ENCODE measurements around the gene OR2T3. TPM values are rescaled to one million over a fixed set of nuclear protein-coding genes. Genes with fewer than 3 reads are reported as not detected.
"Not testable (repeated sequence)": the region's sequence is repeated elsewhere in the genome, so short reads cannot be mapped to it uniquely, and the experiment has no call there.

OR2T3 gene
- total RNA-seq (ENCODE audit: insufficient read depth, low replicate concordance): not detected

GRCh38 chr1:248473051-248473450 is at the start of gene OR2T3:
Gene OR2T3 (plus strand): TSS chr1:248473351. CDS start chr1:248473351, 0 bp downstream.
- DNase-seq (ENCODE audit: low spot score): not testable (repeated sequence)

GRCh38 chr1:248427526-248428191 is 45.5 kb upstream of the OR2T3 start:
- not testable (repeated sequence) for DNase-seq (ENCODE audit: low spot score)

- not testable (repeated sequence) for DNase-seq (ENCODE audit: low spot score)
Observed at GRCh38 chr1:248428192-248428533, 45.0 kb upstream of the OR2T3 start.

GRCh38 chr1:248431683-248432082 is 41.5 kb upstream of the OR2T3 start:
- DNase-seq (ENCODE audit: low spot score): not testable (repeated sequence)

- not testable (repeated sequence) for DNase-seq (ENCODE audit: low spot score)
Observed at GRCh38 chr1:248432201-248432600, 41.0 kb upstream of the OR2T3 start.

- DNase-seq (ENCODE audit: low spot score): not testable (repeated sequence)
Observed at GRCh38 chr1:248433811-248434415, 39.2 kb upstream of the OR2T3 start.

GRCh38 chr1:248434913-248435312 is 38.2 kb upstream of the OR2T3 start:
- not testable (repeated sequence) for DNase-seq (ENCODE audit: low spot score)

- DNase-seq (ENCODE audit: low spot score): not testable (repeated sequence)
Observed at GRCh38 chr1:248436303-248436702, 36.8 kb upstream of the OR2T3 start.

GRCh38 chr1:248438668-248439067 is 34.5 kb upstream of the OR2T3 start:
- DNase-seq (ENCODE audit: low spot score): not testable (repeated sequence)

GRCh38 chr1:248439283-248439682 is 33.9 kb upstream of the OR2T3 start:
- not testable (repeated sequence) for DNase-seq (ENCODE audit: low spot score)

- not testable (repeated sequence) for DNase-seq (ENCODE audit: low spot score)
Observed at GRCh38 chr1:248442500-248443277, 30.5 kb upstream of the OR2T3 start.

GRCh38 chr1:248444603-248445002 is 28.5 kb upstream of the OR2T3 start:
- not testable (repeated sequence) for DNase-seq (ENCODE audit: low spot score)

GRCh38 chr1:248445399-248445798 is 27.8 kb upstream of the OR2T3 start, which contains the start of gene OR2T2:
Gene OR2T2 (plus strand): TSS chr1:248445637. CDS start chr1:248452798, 7,161 bp downstream.
- DNase-seq (ENCODE audit: low spot score): not testable (repeated sequence)

- not testable (repeated sequence) for DNase-seq (ENCODE audit: low spot score)
Observed at GRCh38 chr1:248448409-248449074, 24.6 kb upstream of the OR2T3 start.

- not testable (repeated sequence) for DNase-seq (ENCODE audit: low spot score)
Observed at GRCh38 chr1:248449821-248450465, 23.2 kb upstream of the OR2T3 start.

- DNase-seq (ENCODE audit: low spot score): not testable (repeated sequence)
Observed at GRCh38 chr1:248450466-248451145, 22.5 kb upstream of the OR2T3 start.

- DNase-seq (ENCODE audit: low spot score): not testable (repeated sequence)
Observed at GRCh38 chr1:248453619-248454018, 19.5 kb upstream of the OR2T3 start.

- not testable (repeated sequence) for DNase-seq (ENCODE audit: low spot score)
Observed at GRCh38 chr1:248455045-248455444, 18.1 kb upstream of the OR2T3 start.

GRCh38 chr1:248456635-248457034 is 16.5 kb upstream of the OR2T3 start:
- not testable (repeated sequence) for DNase-seq (ENCODE audit: low spot score)

- not testable (repeated sequence) for DNase-seq (ENCODE audit: low spot score)
Observed at GRCh38 chr1:248459117-248459516, 14.0 kb upstream of the OR2T3 start.

Measured in umbilical cord (tissue), 2 donors.